Hematopoietic multipotent progenitor cell (in vitro differentiated cells): ENCODE measurements around the gene PIH1D1. TPM values are rescaled to one million over a fixed set of nuclear protein-coding genes. Genes with fewer than 3 reads are reported as not detected.

Experiments used
- DNase-seq, 3 donors: peaks; one replicate each; pipeline ENCODE4 v3.0.0-alpha.2; 2011 to 2015; ENCODE audit warnings: low read depth in 2 of 3, low spot score in 2 of 3
- total RNA-seq: library from RNA; depleted of rRNA; stranded (reverse); fragments of >200 nt; gene quantifications from one replicate; pipeline ENCODE4 v1.2.3, GENCODE V29; 2012

PIH1D1 gene
- total RNA-seq, 1 donor, result 115 TPM

- DNase-seq, result no peak
Measured at GRCh38 chr19:49421878-49422202, 29.8 kb downstream of the PIH1D1 start.

- peak in 2 of 3 donors; percentile 63 to 67 for DNase-seq
Measured at GRCh38 chr19:49421039-49421877, 30.4 kb downstream of the PIH1D1 start.

GRCh38 chr19:49420227-49420626 lies 31.4 kb downstream of the PIH1D1 start:
- no peak for DNase-seq

GRCh38 chr19:49419173-49419572 lies 32.4 kb downstream of the PIH1D1 start:
- no peak for DNase-seq

GRCh38 chr19:49418511-49418910 lies 33.1 kb downstream of the PIH1D1 start:
- DNase-seq, result no peak

GRCh38 chr19:49417088-49417487 lies 34.5 kb downstream of the PIH1D1 start:
- DNase-seq, result no peak

GRCh38 chr19:49415810-49416200 lies 35.8 kb downstream of the PIH1D1 start:
- no peak for DNase-seq

GRCh38 chr19:49415102-49415809 lies 36.4 kb downstream of the PIH1D1 start:
- DNase-seq, result no peak

- no peak for DNase-seq
Measured at GRCh38 chr19:49414256-49414655, 37.4 kb downstream of the PIH1D1 start.

- no peak for DNase-seq
Measured at GRCh38 chr19:49413348-49413747, 38.3 kb downstream of the PIH1D1 start.

- no peak for DNase-seq
Measured at GRCh38 chr19:49411681-49412326, 39.8 kb downstream of the PIH1D1 start.

- peak in 1 of 3 donors; percentile 35 for DNase-seq
Measured at GRCh38 chr19:49409441-49410029, 42.1 kb downstream of the PIH1D1 start.

GRCh38 chr19:49408816-49409440 lies 42.7 kb downstream of the PIH1D1 start:
- no peak for DNase-seq

GRCh38 chr19:49407482-49408015 lies 44.1 kb downstream of the PIH1D1 start:
- DNase-seq, result no peak

GRCh38 chr19:49407079-49407478 lies 44.5 kb downstream of the PIH1D1 start:
- DNase-seq, result no peak

- no peak for DNase-seq
Measured at GRCh38 chr19:49403404-49404187, 48.0 kb downstream of the PIH1D1 start.

- DNase-seq, result no peak
Measured at GRCh38 chr19:49400029-49400428, 51.6 kb downstream of the PIH1D1 start.

- no peak for DNase-seq
Measured at GRCh38 chr19:49398931-49399330, 52.7 kb downstream of the PIH1D1 start.

GRCh38 chr19:49398001-49398615 lies 53.5 kb downstream of the PIH1D1 start:
- no peak for DNase-seq
